GM21576 (cell line): ENCODE results near the gene PAQR7.

Source experiments
- ATAC-seq: cut with Tn5 transposase; IDR thresholded peaks from one replicate; pipeline ENCODE4 v1.9.1; 2021; ENCODE audit warnings: mild to moderate bottlenecking, moderate library complexity; ENCODE audit not compliant: unreplicated experiment

The PAQR7 gene

DNA sequence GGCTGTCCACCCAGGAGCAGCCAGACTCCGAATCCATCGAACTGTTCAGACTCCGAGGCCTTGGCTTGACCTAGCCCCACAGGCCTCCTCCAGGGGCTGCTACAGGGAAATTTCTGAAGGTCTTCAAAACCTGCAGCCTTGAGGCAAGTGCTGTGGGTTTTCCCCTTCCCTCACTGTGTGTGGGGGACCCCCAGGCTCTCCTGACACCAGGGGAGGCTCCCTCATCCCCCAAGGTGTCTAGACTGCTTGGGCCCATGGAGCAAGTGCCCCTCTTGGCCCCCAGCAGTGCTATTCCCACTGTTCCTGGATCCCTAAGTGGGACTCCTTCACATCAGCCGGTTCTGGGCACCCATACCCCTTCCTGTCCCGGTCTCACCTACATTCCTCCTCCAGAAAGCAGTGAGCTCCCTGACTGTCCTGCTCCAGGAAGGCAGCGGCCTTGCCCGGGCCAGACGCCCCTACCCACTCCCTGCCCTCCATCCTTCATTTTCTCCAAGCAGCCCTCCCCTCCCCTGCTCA, 814 bp downstream of the PAQR7 start:
- ATAC-seq, result peak; percentile 7

DNA sequence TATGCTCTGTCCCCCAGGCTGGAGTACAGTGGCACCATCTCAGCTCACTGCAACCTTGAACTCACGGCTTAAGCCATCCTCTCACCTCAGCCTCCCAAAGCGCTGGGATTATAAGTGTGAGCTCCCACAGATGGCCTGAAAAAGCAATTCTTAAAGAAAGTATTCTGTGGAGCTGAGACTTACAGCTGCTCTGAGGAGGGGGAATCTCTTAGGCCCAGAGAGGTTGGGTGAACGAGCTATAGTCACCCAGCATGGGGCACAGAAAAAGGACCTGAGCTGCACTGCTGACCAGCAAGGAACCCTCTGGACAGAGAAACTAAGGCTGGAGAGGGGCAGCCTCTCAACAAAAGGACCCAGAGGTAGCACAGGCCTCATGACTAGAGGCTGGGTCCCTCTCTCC, 1.3 kb downstream of the PAQR7 start:
- ATAC-seq, result no peak

DNA sequence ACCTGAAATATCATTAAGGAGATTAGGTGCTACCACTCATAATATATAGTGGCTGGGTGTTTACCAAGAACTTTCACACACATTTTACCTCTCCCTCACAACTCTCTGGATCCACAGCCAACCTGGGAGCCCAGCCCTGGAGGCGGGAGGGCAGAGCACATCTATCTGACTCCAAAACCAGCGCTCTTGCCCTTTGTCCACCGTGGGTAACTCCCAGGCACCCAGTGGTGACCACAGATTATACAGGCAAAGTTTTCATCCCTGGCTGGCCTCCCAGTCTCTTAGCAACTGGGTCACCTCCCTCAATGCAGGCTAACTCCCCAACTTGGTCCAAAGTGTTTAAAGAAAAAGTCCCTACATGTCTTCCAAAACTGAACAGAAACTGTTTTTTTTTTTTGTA, 2.4 kb downstream of the PAQR7 start:
- no peak for ATAC-seq

DNA sequence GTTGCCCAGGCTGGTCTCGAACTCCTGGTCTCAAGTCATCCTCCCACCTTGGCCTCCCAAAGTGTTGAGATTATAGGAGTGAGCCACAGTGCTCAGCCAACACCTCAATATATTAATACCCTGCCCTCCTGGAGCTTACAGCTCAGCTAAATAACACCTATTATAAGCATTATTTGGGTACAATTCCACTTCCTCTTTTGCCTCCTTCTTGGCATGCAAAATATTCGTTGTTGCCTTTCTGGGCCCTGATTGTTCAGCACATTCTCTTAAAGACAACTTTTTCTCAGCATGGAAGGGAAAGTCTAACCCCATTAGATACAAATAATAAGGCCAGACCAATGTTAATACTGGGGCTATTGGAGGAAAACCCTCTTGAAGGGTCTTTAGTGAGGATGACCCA, 2.8 kb downstream of the PAQR7 start:
- ATAC-seq, result no peak

DNA sequence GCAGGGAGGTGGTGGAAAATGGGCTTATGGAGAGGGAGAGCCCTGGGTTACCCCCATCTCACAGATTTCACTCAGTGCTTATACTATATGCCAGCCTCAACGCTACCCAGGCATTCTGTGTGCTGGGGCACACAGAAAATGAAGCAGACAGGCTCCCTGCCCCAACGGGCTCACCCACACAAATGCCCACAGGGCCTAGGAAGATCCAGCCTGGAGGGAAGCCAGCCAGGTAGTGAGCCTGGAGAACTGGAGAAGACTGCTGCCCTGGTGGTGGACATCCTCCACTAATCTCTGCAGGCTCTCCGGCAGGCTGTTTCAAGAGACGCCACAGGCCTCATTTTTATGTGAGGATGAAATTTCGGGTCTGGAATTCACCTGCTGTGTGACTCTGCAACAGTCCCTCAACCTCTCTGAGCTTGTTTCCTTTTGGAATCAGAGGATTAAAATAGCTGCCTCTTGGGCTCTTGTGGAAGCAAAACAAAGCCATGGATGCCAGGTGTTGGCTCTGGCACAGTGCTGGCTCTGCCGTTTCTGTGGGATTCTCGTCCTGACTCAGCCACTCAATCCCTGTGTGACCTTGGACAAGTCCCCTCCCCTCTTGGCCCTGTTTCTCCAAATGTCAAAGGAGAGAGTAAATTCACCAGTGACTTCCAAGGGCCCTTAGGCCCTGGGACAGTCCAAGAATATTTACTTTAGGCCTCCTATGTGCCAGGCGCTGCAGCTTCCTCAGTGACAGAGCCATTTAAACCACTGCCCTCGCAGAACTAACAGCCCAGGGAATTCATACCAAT, 3.6 kb downstream of the PAQR7 start:
- no peak for ATAC-seq

DNA sequence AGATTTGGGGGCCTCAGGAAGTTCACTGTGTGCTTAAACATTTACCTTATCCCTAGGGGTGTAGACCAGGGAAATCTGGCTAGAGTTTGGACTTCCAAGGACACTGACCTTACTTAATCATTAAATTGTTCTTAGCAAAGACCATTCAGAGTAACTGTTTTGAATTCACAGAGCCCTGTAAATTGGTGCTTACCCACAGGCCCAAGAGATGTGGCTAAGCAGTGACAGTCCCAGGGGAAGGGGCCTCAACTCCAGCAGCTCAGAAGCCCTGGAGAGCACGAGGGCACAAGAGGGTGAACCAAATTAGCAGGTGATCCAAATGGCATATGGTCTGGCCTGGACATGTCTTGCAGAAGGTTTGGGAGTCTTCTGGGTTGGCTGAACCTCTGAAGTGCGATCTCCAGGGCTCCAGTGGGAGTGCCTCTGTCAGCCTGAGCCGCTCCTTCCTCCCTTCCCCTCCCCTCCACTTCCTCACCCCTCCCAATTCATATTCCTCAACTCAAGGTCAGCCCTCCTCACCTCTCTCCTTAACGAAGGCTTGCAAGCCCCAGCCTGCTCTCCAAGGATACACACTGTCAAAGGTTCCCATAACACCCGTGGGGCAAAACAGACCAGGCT, 4.3 kb downstream of the PAQR7 start:
- no peak for ATAC-seq

DNA sequence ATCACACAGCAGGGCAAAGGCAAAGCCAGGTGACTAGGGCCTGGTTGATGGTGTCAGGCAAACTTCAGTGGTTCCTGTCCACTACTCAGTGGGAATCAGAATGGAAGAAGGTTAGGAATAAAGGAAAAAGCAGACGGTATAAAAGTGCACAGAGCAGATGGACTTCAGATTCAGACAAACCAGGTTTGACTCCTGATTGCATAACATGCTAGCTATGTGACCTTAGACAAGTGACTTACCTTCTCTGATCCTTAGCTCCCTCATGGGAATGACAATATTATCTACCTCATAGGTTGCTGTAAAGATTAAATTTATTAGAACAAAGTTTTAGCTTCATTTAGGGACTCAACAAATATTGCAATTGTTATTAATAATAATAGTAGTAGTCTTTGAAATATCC, 4.9 kb downstream of the PAQR7 start:
- ATAC-seq, result no peak

DNA sequence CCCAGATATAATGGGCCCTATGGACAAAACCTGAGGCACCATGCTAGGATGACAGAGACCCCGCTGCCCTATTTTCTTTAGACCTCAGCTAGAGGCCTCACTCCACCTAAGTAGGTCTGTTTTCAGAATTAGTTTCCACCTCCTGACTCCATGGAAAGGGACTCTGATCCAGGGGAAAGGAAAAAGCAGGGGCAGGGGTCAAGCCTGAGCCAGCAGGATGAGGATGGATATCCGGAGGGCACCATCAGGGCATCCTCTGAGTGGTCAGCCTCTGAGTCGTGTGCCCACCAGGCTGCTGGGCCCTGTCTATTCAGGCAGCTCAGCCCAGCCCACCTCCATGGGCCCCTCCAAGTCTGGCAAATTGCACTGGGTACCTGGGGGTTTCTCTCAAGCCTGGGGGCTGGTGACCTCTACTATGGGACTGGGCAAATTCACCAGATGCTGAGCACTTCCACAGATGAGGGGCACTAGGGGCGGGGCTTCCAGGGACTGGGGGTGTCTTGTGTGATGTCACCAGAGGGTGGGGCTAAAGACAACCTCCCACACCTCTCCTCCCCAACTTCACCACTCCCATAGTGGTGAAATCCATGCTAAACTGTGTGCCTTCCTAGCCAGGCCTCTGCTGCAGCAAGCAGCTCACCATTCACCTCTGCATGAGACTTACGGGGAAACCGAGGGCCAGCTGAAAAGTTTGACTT, 5.5 kb downstream of the PAQR7 start:
- no peak for ATAC-seq

DNA sequence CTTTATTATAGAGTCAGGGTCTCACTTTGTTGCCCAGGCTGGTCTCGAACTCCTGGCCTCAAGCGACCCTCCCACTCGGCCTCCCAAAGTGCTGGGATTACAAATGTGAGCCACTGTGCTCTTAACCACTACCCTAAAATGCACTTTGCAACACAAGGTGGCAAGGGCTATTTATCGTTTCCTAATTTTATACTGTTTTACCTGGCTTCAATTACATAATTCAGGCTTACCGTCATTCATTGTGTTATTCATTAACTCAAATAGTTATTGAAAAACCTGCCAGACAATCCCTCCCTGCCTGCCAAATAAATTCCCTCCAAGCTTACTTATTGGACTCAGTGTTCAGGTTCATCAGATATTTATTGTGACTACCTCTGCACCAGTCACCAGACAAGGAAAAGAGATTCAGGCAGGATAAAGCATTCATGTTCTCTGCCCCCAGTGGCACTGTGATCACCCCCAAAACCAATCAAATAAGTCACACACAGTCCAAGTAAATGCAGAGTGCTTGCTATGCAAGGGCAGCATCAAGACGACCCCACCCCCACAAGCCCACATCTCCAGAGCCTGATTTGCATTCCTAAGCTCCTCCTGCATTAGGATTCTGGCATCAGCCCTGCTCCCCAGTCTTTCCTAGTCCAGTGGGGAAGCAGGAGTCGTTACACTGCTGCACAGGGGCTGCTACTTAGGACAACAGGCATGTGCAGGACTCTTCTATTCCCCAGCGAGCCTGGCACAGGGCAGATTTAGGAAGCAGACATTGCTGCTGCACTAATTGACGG, 8.1 kb downstream of the PAQR7 start:
- ATAC-seq, result no peak

DNA sequence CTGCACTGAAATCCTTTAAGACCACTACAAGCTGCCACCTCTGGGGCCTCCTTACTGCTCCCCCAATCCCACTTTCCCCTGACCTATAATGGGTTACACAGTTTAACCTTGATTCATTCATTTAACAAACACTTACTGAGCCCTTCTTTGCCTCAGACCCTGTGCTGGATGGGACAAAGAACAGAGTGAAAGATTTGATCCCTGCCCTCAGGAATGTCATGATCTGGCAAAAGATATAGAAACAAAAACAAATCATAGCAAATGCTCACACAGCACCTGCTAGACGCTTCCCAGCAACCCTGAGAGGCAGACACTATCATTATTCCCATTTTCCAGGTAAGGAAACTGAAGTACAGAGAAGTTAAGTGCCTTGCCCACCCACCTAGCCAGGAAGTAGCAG, 9.2 kb downstream of the PAQR7 start:
- ATAC-seq, result no peak

DNA sequence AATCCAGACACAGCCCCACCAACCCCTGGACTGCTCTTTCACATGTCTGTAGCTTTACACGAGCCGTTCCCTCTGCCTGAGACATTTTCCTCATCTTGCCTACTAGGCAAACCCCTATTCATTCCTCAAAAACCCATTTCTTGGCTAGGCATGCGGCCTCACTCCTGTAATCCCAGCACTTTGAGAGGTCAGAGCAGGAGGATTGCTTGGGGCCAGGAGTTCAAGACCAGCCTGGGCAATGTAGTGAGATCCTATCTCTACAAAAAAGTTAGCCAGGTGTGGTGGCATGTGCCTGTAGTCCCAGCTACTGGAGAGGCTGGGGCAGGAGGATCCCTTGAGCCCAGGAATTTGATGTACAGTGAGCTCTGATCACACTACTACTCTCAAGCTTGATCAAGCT, 11.1 kb downstream of the PAQR7 start:
- ATAC-seq, result no peak

DNA sequence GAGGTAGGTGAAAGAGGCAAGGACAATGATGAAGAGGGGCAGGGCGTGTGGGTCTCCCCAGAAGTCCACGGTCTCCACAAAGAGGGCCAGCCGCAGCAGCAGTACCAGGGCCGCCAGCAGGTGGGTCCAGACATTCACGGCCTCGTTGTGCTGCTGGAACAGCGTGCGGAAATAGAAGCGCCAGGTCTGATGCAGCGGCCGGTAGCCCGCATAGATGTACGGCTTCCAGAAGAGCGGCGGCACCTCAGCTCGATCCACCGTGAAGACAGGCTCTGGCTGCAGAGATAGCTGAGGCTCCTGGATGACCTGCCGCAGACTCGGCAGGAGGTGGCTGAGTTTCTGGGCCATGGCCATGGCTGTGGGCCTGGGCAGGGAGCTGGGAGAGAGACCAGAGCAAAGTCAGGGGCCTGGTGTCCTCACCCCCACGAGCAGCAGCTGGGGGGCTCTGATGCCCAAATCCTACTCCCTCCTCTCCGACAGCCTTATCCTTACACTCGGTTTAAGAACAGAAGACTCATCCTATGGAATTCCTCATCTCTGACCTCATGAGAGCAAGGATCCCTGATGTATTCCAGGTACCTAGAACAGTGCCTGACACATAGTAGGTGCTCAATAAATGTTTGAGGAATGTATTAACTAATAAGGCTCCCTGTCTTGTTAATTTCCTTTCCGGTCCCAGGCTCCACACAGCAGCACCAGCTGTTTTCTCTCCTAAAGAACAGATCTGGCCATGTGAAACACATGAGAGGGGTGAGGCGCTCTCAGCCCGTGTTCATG, 11.8 kb downstream of the PAQR7 start:
- no peak for ATAC-seq

DNA sequence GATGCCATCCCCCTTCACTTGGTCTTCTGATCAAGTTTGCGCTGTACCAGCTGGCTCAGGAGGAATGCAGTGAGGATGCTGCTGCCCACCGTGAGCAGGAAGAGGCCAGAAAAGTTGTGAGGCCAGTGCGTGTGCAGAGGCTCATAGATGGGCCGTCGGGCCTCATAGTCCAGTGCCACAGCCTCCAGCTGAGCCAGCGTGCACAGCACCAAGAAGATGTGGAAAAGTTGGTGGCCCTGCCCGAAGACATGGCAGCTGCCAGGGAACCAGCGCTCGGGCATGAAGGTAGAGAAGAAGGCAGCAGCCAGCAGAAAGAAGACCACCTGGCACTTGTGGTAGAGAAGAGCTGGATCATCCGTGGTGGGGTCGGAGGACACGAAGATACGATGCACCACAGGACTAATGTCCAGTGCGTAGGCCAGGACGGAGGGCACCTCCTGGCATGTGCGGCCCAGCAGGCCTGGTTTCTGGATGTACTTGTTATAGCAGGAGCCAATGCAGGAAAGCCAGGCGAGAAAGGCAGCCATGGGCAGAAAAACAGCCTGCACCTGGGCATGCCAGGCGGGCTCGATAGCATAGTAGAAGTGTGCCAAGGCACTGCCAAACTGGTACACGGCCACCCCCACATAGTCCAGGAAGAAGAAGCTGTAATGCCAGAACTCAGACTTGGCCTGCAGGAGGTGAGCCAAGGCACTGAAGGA, 12.6 kb downstream of the PAQR7 start:
- ATAC-seq, result no peak

DNA sequence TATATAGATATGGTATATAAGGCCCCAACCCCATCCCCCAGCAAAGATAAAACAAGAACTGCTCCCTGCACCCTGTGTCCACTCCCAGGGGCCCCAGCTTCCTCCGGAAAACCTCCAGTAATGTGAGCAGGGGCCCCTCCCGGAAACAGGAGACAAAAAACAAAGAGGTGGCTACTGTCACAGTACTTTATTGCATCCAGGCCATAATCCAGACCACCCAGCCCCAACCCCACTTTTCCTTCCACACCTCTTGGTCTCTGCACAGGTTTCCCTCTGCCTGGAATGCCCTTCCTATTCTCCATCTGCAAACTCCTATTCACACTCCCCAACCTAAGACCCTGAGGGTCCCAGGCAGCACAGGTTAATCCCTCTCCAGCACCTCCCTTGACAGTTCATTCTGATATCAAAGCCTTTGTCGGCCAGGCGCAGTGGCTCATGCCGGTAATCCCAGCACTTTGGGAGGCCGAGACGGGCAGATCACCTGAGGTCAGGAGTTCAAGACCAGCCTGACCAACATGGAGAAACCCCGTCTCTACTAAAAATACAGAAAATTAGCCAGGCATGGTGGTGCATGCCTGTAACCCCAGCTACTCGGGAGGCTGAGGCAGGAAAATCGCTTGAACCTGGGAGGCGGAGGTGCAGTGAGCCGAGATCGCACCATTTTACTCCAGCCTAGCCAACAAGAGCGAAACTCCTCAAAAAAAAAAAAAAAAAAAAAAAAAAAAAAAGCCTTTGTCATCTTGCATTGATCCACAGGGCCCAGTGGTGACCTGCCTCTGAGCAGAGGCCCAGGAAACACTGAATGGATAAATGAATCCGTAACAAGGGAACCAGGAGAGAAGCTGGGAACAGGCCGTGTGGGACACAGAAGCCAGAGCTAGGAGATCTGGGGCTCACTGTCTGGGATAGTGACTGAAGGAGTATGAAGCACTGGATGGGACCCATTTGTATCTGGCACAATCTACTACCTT, 13.9 kb downstream of the PAQR7 start:
- no peak for ATAC-seq

DNA sequence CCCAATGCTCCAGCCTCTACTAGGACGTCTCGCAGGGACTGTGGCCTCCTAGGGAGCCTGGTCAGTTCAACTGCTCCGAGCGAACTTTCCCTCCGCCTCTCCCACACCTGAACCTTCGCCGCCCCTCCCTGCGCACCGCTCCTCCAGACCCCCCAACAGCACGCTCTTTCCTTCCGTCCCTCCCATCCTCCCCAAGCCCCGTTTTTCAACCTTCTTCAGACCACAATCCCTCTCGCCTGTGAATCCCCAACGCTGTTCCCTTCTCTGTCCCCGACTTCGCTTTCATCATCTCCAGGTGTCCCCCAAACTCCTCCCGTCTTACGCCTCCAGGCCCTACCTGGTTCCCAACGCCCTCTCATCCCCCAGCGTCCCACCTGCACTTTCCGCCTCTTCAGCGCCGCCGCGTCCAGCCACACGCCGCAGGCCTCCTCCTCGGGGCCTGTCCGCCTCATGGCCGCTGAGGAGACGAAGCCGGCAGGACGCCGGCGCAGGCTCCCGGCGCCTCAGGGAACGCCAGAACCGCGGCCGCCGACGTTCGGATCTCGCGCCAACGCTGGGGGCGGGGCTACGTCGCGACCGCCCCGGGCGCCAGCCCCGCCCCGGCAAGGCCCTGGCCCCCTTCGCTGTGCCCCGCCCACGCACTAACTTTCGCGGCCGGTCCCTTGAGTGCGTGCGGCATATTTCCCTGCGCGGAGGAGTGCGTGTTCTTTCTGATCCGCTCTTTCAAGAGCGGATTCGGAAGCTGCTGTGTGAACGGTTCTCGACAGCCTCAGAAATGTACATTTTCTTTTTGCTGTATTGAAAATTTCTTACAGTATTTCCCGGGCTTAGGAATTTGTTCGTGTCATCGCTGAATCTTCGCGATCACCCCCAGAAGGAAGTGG, 16.4 kb downstream of the PAQR7 start, which contains the start of gene AUNIP:
TSS of gene AUNIP (minus strand) at position 552 of the 884 bp plus-strand sequence. CDS start at position 452, 100 bp downstream.
- ATAC-seq, result peak; percentile 76

DNA sequence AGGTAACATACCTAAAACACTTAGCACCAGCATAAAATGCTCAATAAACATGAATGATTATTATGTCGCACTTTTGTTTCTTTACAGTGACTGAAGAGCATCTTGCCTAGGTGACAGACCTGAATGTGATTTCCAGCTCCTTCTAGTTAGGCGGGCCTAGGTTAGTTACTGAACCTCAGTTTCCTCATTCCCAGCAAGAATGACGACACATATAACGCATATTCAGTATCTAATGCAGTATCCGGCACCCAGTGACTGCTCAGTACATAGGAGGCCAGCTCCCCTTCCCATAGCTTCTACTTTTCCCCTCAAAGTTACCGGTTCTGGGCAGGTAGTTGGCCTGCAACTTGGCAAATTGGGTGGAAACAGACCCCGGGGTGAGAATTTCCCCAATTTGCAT, 17.0 kb downstream of the PAQR7 start:
- no peak for ATAC-seq

DNA sequence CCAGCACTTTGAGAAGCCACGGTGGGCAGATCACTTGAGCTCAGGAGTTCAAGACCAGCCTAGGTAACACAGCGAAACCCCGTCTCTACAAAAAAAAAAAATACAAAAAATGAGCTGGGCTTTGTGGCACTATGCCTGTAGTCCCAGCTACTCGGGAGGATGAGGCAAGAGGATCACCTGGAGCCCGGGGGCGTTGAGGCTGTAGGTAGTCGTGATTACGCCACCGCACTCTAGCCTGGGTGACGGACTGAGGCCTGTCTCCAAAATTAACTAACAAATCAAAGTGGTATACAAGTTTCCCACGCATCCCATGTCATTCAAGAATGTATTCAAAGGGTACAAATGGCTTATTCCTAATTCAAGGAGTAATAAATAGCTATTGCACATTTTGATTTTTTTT, 18.7 kb downstream of the PAQR7 start:
- no peak for ATAC-seq
